AG09319 (cell line): Measurements from ENCODE around the gene SYNPO.

Experiments used
- DNase-seq: peaks from one replicate; pipeline ENCODE4 v3.0.0-alpha.2; 2010; ENCODE audit warnings: low read depth; ENCODE audit errors: extremely low read depth
- CTCF ChIP-seq: IDR thresholded peaks from 2 replicates; pipeline ENCODE4 v1.5.1; 2011; ENCODE audit warnings: low read depth, mild to moderate bottlenecking, inconsistent platforms, low read length, moderate library complexity

Gene SYNPO

GRCh38 chr5:150603052-150603451, 37.4 kb upstream of the SYNPO start:
- DNase-seq = no peak
- TF ChIP-seq CTCF = no peak

GRCh38 chr5:150603491-150603890, 37.0 kb upstream of the SYNPO start:
- no peak for TF ChIP-seq CTCF
- no peak for DNase-seq

- no peak for TF ChIP-seq CTCF
- no peak for DNase-seq
Measured at GRCh38 chr5:150604010-150604409, 36.5 kb upstream of the SYNPO start.

GRCh38 chr5:150604894-150605440, 35.5 kb upstream of the SYNPO start:
- DNase-seq = no peak
- TF ChIP-seq CTCF = no peak

GRCh38 chr5:150605546-150605945, 34.9 kb upstream of the SYNPO start:
- no peak for TF ChIP-seq CTCF
- no peak for DNase-seq

GRCh38 chr5:150606476-150606875, 34.0 kb upstream of the SYNPO start:
- no peak for TF ChIP-seq CTCF
- no peak for DNase-seq

- DNase-seq = no peak
- TF ChIP-seq CTCF = no peak
Measured at GRCh38 chr5:150607105-150607504, 33.4 kb upstream of the SYNPO start.
